Trophoblast cell (in vitro differentiated cells and primary cell): Measurements from ENCODE around the gene ALPK3.

Experiments used
- DNase-seq, 2 donors: peaks; one replicate each; pipeline ENCODE4 v3.0.0-alpha.2; 2016
- H2AFZ ChIP-seq: 2 replicates; pipeline ENCODE4 v1.6.1; 2013; ENCODE audit warnings: low read length, moderate library complexity, mild to moderate bottlenecking; ENCODE audit not compliant: insufficient read depth, poor library complexity
- H2AK5ac ChIP-seq: 2 replicates; pipeline ENCODE4 v1.6.1; 2013; ENCODE audit warnings: mild to moderate bottlenecking, low read length
- H2BK120ac ChIP-seq: 2 replicates; pipeline ENCODE4 v1.6.1; 2013; ENCODE audit warnings: low read length, mild to moderate bottlenecking, moderate library complexity; ENCODE audit not compliant: insufficient read depth, poor library complexity
- H2BK12ac ChIP-seq: 2 replicates; pipeline ENCODE4 v1.6.1; 2013; ENCODE audit warnings: mild to moderate bottlenecking, low read length, moderate library complexity
- H2BK5ac ChIP-seq: 2 replicates; pipeline ENCODE4 v1.6.1; 2013; ENCODE audit warnings: low read length, low read depth, moderate library complexity, mild to moderate bottlenecking; ENCODE audit not compliant: poor library complexity
- H3K14ac ChIP-seq: 2 replicates; pipeline ENCODE4 v1.6.1; 2013; ENCODE audit warnings: mild to moderate bottlenecking, low read length
- H3K18ac ChIP-seq: 2 replicates; pipeline ENCODE4 v1.6.1; 2013; ENCODE audit warnings: mild to moderate bottlenecking, low read length
- H3K23ac ChIP-seq: 2 replicates; pipeline ENCODE4 v1.6.1; 2013; ENCODE audit warnings: low read length
- H3K27ac ChIP-seq: 2 replicates; pipeline ENCODE4 v1.5.1; 2013; ENCODE audit warnings: low read depth, mild to moderate bottlenecking, inconsistent platforms, low read length, moderate library complexity
- H3K27me3 ChIP-seq: 2 replicates; pipeline ENCODE4 v1.6.1; 2013; ENCODE audit warnings: inconsistent platforms, mild to moderate bottlenecking, low read length, moderate library complexity; ENCODE audit not compliant: insufficient read depth
- H3K36me3 ChIP-seq, 2 experiments: 1 replicate in 1 of 2; 2 replicates in 1 of 2; pipeline ENCODE4 v1.6.1; 2013; ENCODE audit warnings: low read length in 2 of 2, mild to moderate bottlenecking in 2 of 2, moderate library complexity in 1 of 2; ENCODE audit not compliant: insufficient read depth in 2 of 2, control insufficient read depth in 1 of 2
- H3K4ac ChIP-seq: 2 replicates; pipeline ENCODE4 v1.6.1; 2013; ENCODE audit warnings: low read depth, mild to moderate bottlenecking, low read length, moderate library complexity
- H3K4me1 ChIP-seq, 2 experiments: 1 replicate in 1 of 2; 2 replicates in 1 of 2; pipeline ENCODE4 v1.6.1; 2013; ENCODE audit warnings: low read length in 2 of 2, mild to moderate bottlenecking in 2 of 2, moderate library complexity in 1 of 2; ENCODE audit not compliant: insufficient read depth in 2 of 2, control insufficient read depth in 1 of 2
- H3K4me2 ChIP-seq: 2 replicates; pipeline ENCODE4 v1.6.1; 2013; ENCODE audit warnings: inconsistent platforms, mild to moderate bottlenecking, low read length, moderate library complexity
- H3K4me3 ChIP-seq: 2 replicates; pipeline ENCODE4 v1.5.1; 2013; ENCODE audit warnings: mild to moderate bottlenecking, low read depth, low read length, inconsistent platforms
- H3K79me1 ChIP-seq: one replicate; pipeline ENCODE4 v1.6.1; 2013; ENCODE audit warnings: low read length
- H3K79me2 ChIP-seq: 2 replicates; pipeline ENCODE4 v1.6.1; 2013; ENCODE audit warnings: low read length, mild to moderate bottlenecking; ENCODE audit not compliant: control insufficient read depth, insufficient read depth, poor library complexity
- H3K9ac ChIP-seq: 2 replicates; pipeline ENCODE4 v1.6.1; 2013; ENCODE audit warnings: mild to moderate bottlenecking, low read length
- H3K9me3 ChIP-seq: 2 replicates; pipeline ENCODE4 v1.6.1; 2013; ENCODE audit warnings: low read depth, mild to moderate bottlenecking, control low read depth, inconsistent platforms, low read length; ENCODE audit not compliant: insufficient read depth
- H4K12ac ChIP-seq: 2 replicates; pipeline ENCODE4 v1.6.1; 2013; ENCODE audit warnings: low read depth, mild to moderate bottlenecking, low read length, moderate library complexity
- H4K8ac ChIP-seq: 2 replicates; pipeline ENCODE4 v1.6.1; 2013; ENCODE audit warnings: low read depth, mild to moderate bottlenecking, low read length, moderate library complexity
- H4K91ac ChIP-seq: one replicate; pipeline ENCODE4 v1.6.1; 2013; ENCODE audit warnings: low read depth, mild to moderate bottlenecking, low read length, moderate library complexity
- WGBS: extraction: QIAGEN DNeasy Blood & Tissue Kit; methylation state at CpG from one replicate; pipeline ENCODE4 v1.1.7; 2013; ENCODE audit warnings: missing lambda C conversion rate; ENCODE audit not compliant: insufficient read length, insufficient coverage; ENCODE audit errors: extremely low coverage; 5-methylcytosine and 5-hydroxymethylcytosine counted together

ALPK3 gene

GRCh38 chr15:84828086-84828908 is 11.1 kb downstream of the ALPK3 start:
- H3K4me2 ChIP-seq, result no peak overlapping the region
- H4K12ac ChIP-seq, result no peak overlapping the region
- H3K9me3 ChIP-seq, result no peaks in the 10 kb centered on the region
- no peaks in the 10 kb centered on the region for H3K79me1 ChIP-seq
- H3K23ac ChIP-seq, result no peak overlapping the region
- peak in 1 of 2 donors; percentile 19 for DNase-seq
- no peak overlapping the region for H4K8ac ChIP-seq
- no peaks in the 10 kb centered on the region for H3K79me2 ChIP-seq
- no peak overlapping the region for H2AFZ ChIP-seq
- H3K4me1 ChIP-seq, result no peaks in the 10 kb centered on the region
- H3K4ac ChIP-seq, result no peak overlapping the region
- no peak overlapping the region for H2BK120ac ChIP-seq
- no peak overlapping the region for H4K91ac ChIP-seq
- no peaks in the 10 kb centered on the region for H3K27me3 ChIP-seq
- peaks cover 7 to 23% of the 10 kb centered on the region in 2 experiments for H3K36me3 ChIP-seq
- no peak overlapping the region for H2BK5ac ChIP-seq
- H2BK12ac ChIP-seq, result no peak overlapping the region
- H3K4me3 ChIP-seq, result no peak overlapping the region
- no peak overlapping the region for H3K18ac ChIP-seq
- no peak overlapping the region for H3K14ac ChIP-seq
- H3K9ac ChIP-seq, result no peak overlapping the region
- H3K27ac ChIP-seq, result no peak overlapping the region
- WGBS, result no CpG with 5 or more reads among the region's 14 CpGs
- no peak overlapping the region for H2AK5ac ChIP-seq

DNA sequence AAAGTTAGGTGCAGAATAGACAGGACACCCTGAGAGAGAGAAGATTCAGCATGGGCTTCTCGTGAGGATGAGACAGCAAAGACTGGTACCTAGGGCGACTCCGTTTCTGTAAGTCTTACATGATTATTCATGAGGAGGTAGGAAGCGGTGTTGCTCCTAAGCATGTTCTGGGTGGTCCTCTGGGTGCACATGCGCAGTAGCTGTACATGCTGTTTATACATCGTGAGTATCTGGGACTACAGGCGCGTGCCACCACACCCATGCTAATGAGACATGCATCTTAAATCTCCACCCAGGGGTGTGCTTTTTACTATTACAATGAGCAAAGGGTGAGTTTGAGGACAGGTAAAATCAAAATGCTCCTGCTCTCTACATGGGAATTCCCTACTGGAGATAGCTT is 12.3 kb downstream of the ALPK3 start:
- H3K79me2 ChIP-seq, result no peaks in the 10 kb centered on the region
- no peak overlapping the region for H4K12ac ChIP-seq
- H3K4me2 ChIP-seq, result no peak overlapping the region
- no peak overlapping the region for H2BK12ac ChIP-seq
- no peak overlapping the region for H3K4me3 ChIP-seq
- DNase-seq, result no peak
- H3K27me3 ChIP-seq, result no peaks in the 10 kb centered on the region
- no peak overlapping the region for H3K14ac ChIP-seq
- no peak overlapping the region for H3K4ac ChIP-seq
- H2AFZ ChIP-seq, result no peak overlapping the region
- H2AK5ac ChIP-seq, result no peak overlapping the region
- H3K36me3 ChIP-seq, result peaks cover 7 to 26% of the 10 kb centered on the region in 2 experiments
- no peak overlapping the region for H3K9ac ChIP-seq
- H3K18ac ChIP-seq, result no peak overlapping the region
- H3K9me3 ChIP-seq, result no peaks in the 10 kb centered on the region
- WGBS, result no CpG with 5 or more reads among the region's 8 CpGs
- no peak overlapping the region for H4K8ac ChIP-seq
- no peak overlapping the region for H2BK5ac ChIP-seq
- no peak overlapping the region for H3K23ac ChIP-seq
- no peak overlapping the region for H3K27ac ChIP-seq
- H3K4me1 ChIP-seq, result no peaks in the 10 kb centered on the region
- H2BK120ac ChIP-seq, result no peak overlapping the region
- H4K91ac ChIP-seq, result no peak overlapping the region
- H3K79me1 ChIP-seq, result no peaks in the 10 kb centered on the region

DNA sequence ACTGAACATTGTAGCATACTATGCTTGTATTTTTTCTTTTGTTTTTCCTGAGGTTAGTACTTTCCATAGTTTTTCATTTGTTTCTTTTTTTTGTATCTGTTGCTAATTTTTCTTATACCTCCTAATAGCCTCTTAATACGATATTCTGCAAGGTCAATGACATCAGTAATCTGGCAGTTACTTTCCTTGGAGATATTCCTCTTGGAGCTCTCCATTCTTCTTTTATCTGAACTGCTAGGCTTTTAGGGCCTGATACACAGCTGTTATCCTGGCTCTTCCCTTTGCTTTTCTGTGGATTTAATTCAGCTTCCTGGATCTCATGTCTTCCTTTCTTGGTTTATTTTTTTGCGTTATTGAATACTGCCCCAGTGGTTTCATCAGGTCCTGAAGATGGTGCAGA is 12.9 kb downstream of the ALPK3 start:
- Histone ChIP-seq H3K27me3 (no peaks in the 10 kb centered on the region), H2BK12ac (no peak overlapping the region), H2BK5ac (no peak overlapping the region), H3K9me3 (no peaks in the 10 kb centered on the region), H3K27ac (no peak overlapping the region), H3K4me3 (no peak overlapping the region), H3K4me1 (no peaks in the 10 kb centered on the region), H3K18ac (no peak overlapping the region), H3K4me2 (no peak overlapping the region), H2AFZ (no peak overlapping the region), H2BK120ac (no peak overlapping the region), H3K36me3 (peaks cover 12 to 28% of the 10 kb centered on the region in 2 experiments), H4K12ac (no peak overlapping the region), H3K4ac (no peak overlapping the region), H4K8ac (no peak overlapping the region), H4K91ac (no peak overlapping the region), H2AK5ac (no peak overlapping the region), H3K14ac (no peak overlapping the region), H3K79me1 (no peaks in the 10 kb centered on the region), H3K23ac (no peak overlapping the region), H3K9ac (no peak overlapping the region), H3K79me2 (no peaks in the 10 kb centered on the region)
- no CpG with 5 or more reads among the region's 2 CpGs for WGBS
- no peak for DNase-seq

DNA sequence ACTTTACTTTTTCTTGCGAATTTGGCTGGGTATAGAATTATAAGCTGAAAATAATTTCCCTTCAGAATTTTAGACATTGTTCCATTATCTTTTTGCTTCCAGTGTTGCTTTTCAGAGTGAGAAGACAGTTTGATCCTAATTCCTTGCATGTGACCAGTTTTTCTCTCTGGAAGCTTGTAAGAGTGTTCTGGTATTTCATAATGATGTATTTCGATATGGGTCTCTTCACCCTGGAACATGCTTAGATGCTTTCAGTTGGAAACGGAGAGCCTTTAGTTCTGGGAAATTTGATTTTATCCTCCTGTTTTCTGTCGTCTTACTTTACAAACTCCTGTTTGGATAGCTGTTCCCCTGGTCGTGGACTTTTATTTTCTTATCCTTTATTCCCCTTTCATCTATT is 13.9 kb downstream of the ALPK3 start:
- H4K8ac ChIP-seq, result no peak overlapping the region
- no CpG with 5 or more reads among the region's 5 CpGs for WGBS
- no peak overlapping the region for H2BK120ac ChIP-seq
- no peak overlapping the region for H2AFZ ChIP-seq
- no peaks in the 10 kb centered on the region for H3K4me1 ChIP-seq
- no peaks in the 10 kb centered on the region for H3K27me3 ChIP-seq
- H3K4me3 ChIP-seq, result no peak overlapping the region
- H3K27ac ChIP-seq, result no peak overlapping the region
- no peak overlapping the region for H3K14ac ChIP-seq
- H3K79me1 ChIP-seq, result no peaks in the 10 kb centered on the region
- no peak overlapping the region for H2BK5ac ChIP-seq
- no peak overlapping the region for H2BK12ac ChIP-seq
- no peak overlapping the region for H4K91ac ChIP-seq
- no peak overlapping the region for H3K4ac ChIP-seq
- H3K79me2 ChIP-seq, result no peaks in the 10 kb centered on the region
- no peaks in the 10 kb centered on the region for H3K9me3 ChIP-seq
- no peak overlapping the region for H3K4me2 ChIP-seq
- H3K18ac ChIP-seq, result no peak overlapping the region
- H2AK5ac ChIP-seq, result no peak overlapping the region
- no peak for DNase-seq
- H3K23ac ChIP-seq, result no peak overlapping the region
- no peak overlapping the region for H3K9ac ChIP-seq
- H4K12ac ChIP-seq, result no peak overlapping the region
- peaks cover 16 to 35% of the 10 kb centered on the region in 2 experiments for H3K36me3 ChIP-seq
